K562 (cell line): Measurements from ENCODE around the gene ACP5. TPM values are rescaled to one million over a fixed set of nuclear protein-coding genes. Genes with fewer than 3 reads are reported as not detected.

Experiments used
- FOXM1 ChIP-seq, 2 experiments: fragments of 450-650 bp in 1 of 2; sonication (generic) in 1 of 2; formaldehyde crosslinking in 1 of 2; IDR thresholded peaks; 2 replicates each; pipeline versions ENCODE4 v1.6.1 to v1.9.0; 2017 to 2022; ENCODE audit warnings: low read depth in 2 of 2, mild to moderate bottlenecking in 2 of 2, missing genetic modification reagents in 1 of 2, moderate library complexity in 1 of 2
- HMGXB4 ChIP-seq: sonication (generic); formaldehyde crosslinking; IDR thresholded peaks from 2 replicates; pipeline ENCODE4 v1.8.1; 2023; ENCODE audit warnings: mild to moderate bottlenecking, missing genetic modification reagents
- MEF2D ChIP-seq: conservative IDR thresholded peaks from 2 replicates; pipeline ENCODE4 v1.6.1; 2016; ENCODE audit warnings: low read depth, missing genetic modification characterization, missing compliant biosample characterization
- NR1H2 ChIP-seq: sonication (generic); formaldehyde crosslinking; IDR thresholded peaks from 2 replicates; pipeline ENCODE4 v1.4.0; 2020; ENCODE audit warnings: mild to moderate bottlenecking, missing genetic modification reagents
- RBM22 ChIP-seq: fragments of 200-400 bp; formaldehyde crosslinking; IDR thresholded peaks from 2 replicates; pipeline ENCODE4 v1.6.1; 2018; ENCODE audit warnings: low read length, low read depth; ENCODE audit not compliant: poor library complexity, severe bottlenecking
- RUNX1 ChIP-seq: sonication (generic); IDR thresholded peaks from 2 replicates; pipeline ENCODE4 v1.6.1; 2016; ENCODE audit warnings: antibody characterized with exemption, low read depth
- SRSF7 ChIP-seq: fragments of 200-400 bp; formaldehyde crosslinking; optimal IDR thresholded peaks from 2 replicates; pipeline ENCODE3; 2017; ENCODE audit warnings: mild to moderate bottlenecking, low read depth, low read length
- ZNF41 ChIP-seq: fragments of 250-450 bp; sonication (Bioruptor Pico); conservative IDR thresholded peaks from 2 replicates; pipeline ENCODE4 v1.4.0; 2020; ENCODE audit warnings: mild to moderate bottlenecking
- polyA plus RNA-seq, 8 experiments: library from polyadenylated mRNA; depleted of rRNA in 4 of 8; stranded (reverse) in 5 of 8; unstranded in 3 of 8; fragments of >200 nt; fragmentation: Nextera tagmentation in 2 of 8; fragmentation: Illumina TruSeq in 1 of 8; extraction: Ambion mirVana in 2 of 8; extraction: Trizol in 1 of 8; gene quantifications; 2 replicates each; pipeline versions ENCODE4 v1.2.1 to v1.2.3, GENCODE V29; 2011 to 2014; ENCODE audit warnings: inconsistent platforms in 1 of 8, missing spikeins in 1 of 8
- total RNA-seq, 7 experiments: library from RNA; depleted of rRNA in 6 of 7; stranded (reverse); fragments of >200 nt in 6 of 7; fragmentation: Illumina TruSeq in 2 of 7; extraction: Trizol in 2 of 7; gene quantifications; 2 replicates each; pipeline versions ENCODE4 v1.2.1 to v1.2.3, GENCODE V29; 2011 to 2021; ENCODE audit warnings: low replicate concordance in 1 of 7
- TF ChIP-seq, protein P1 (sequence below): fragments of 200-800 bp; sonication (Bioruptor generic); IDR thresholded peaks from 2 replicates; pipeline ENCODE4 v1.6.1; 2016; ENCODE audit warnings: missing genetic modification characterization, missing compliant biosample characterization
- TF ChIP-seq, protein P2 (sequence below): fragments of 450-650 bp; IDR thresholded peaks from 2 replicates; pipeline ENCODE4 v1.6.1; 2016; ENCODE audit warnings: low read depth, mild to moderate bottlenecking, moderate library complexity

The ACP5 gene
- total and polyA plus RNA-seq, 9 of the 15 experiments (the other 6 are each of a cell fraction or from before 2014, with no cell fraction given): 0.06 to 1.1 (median 0.31) TPM; not detected in 1

DNA sequence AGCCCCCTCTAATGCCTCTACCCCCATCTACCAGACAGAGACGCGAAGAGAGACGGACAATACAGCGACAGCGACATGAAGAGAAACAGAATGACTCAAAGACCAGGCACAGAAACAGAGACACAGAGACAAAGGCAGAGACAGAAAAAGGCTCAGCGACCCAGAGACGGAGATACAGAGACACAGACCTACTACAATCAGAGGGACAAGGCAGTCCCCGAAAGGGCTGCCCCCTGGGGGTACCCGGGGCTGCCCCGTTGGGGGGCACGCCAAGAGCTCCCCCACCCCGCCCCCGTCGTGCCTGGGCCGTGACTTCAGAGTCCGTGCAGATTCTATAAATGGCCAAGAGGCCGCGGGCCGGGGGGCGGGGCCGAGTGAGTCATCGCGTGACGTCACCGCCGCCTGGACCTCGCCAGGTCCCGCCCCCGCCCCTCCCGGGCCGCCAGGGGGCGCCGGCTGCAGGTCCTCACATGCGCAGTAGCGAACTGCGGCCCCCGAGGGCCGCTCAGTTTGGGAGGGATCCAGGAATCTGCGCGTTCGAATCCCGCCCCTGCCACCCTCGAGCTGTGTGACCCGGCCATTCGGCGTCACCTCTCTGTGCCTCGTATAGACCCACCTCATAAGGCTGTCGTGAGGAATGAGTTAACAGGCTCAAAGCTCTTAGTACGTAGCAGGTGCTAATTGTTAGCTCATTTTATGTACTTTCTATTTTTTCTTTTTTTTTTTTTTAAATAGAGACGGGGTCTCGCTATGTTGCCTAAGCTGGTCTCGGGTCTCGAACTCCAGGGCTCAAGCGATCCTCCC lies 41.5 kb downstream of the ACP5 start (continued):
- TF ChIP-seq HMGXB4 (CRISPR knock-in tag) (0 out of 2 replicates have a peak, but pooled peaks have one; percentile 19), ZNF41 (CRISPR knock-in tag) (no peak), FOXM1 (IDR thresholded peaks at IDR 0.05; ENCODE audit: low read depth) (no peak), FOXM1 (CRISPR knock-in tag; IDR thresholded peaks at IDR 0.05; ENCODE audit: low read depth) (no peak), RUNX1 (no peak), NR1H2 (CRISPR knock-in tag) (no peak), RBM22 (peak; percentile 51), SRSF7 (no peak), MEF2D (tag) (peak; percentile 51; the same call in 1 of the 2 replicates)
- TF ChIP-seq, protein P1, sequence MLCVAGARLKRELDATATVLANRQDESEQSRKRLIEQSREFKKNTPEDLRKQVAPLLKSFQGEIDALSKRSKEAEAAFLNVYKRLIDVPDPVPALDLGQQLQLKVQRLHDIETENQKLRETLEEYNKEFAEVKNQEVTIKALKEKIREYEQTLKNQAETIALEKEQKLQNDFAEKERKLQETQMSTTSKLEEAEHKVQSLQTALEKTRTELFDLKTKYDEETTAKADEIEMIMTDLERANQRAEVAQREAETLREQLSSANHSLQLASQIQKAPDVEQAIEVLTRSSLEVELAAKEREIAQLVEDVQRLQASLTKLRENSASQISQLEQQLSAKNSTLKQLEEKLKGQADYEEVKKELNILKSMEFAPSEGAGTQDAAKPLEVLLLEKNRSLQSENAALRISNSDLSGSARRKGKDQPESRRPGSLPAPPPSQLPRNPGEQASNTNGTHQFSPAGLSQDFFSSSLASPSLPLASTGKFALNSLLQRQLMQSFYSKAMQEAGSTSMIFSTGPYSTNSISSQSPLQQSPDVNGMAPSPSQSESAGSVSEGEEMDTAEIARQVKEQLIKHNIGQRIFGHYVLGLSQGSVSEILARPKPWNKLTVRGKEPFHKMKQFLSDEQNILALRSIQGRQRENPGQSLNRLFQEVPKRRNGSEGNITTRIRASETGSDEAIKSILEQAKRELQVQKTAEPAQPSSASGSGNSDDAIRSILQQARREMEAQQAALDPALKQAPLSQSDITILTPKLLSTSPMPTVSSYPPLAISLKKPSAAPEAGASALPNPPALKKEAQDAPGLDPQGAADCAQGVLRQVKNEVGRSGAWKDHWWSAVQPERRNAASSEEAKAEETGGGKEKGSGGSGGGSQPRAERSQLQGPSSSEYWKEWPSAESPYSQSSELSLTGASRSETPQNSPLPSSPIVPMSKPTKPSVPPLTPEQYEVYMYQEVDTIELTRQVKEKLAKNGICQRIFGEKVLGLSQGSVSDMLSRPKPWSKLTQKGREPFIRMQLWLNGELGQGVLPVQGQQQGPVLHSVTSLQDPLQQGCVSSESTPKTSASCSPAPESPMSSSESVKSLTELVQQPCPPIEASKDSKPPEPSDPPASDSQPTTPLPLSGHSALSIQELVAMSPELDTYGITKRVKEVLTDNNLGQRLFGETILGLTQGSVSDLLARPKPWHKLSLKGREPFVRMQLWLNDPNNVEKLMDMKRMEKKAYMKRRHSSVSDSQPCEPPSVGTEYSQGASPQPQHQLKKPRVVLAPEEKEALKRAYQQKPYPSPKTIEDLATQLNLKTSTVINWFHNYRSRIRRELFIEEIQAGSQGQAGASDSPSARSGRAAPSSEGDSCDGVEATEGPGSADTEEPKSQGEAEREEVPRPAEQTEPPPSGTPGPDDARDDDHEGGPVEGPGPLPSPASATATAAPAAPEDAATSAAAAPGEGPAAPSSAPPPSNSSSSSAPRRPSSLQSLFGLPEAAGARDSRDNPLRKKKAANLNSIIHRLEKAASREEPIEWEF (CRISPR knock-in tag): no peak
- TF ChIP-seq, protein P2, sequence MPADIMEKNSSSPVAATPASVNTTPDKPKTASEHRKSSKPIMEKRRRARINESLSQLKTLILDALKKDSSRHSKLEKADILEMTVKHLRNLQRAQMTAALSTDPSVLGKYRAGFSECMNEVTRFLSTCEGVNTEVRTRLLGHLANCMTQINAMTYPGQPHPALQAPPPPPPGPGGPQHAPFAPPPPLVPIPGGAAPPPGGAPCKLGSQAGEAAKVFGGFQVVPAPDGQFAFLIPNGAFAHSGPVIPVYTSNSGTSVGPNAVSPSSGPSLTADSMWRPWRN: no peak
